Gastroesophageal sphincter (tissue), 3 donors: ENCODE measurements around the gene TNXB.

Experiments used
- EP300 ChIP-seq: sonication (generic); formaldehyde crosslinking; IDR thresholded peaks from one replicate; pipeline ENCODE4 v1.6.1; 2017; ENCODE audit warnings: antibody characterized with exemption, mild to moderate bottlenecking
- POLR2AphosphoS5 ChIP-seq: sonication (generic); formaldehyde crosslinking; IDR thresholded peaks from one replicate; pipeline ENCODE4 v1.6.1; 2017; ENCODE audit warnings: antibody characterized with exemption
- TF ChIP-seq, protein P1 (sequence below), 4 experiments: fragments of 200-600 bp in 2 of 4; fragments of 450-650 bp in 2 of 4; sonication (generic) in 1 of 4; IDR thresholded peaks; one replicate each; pipeline ENCODE4 v1.5.1; 2017 to 2019; ENCODE audit warnings: antibody characterized with exemption in 4 of 4, mild to moderate bottlenecking in 2 of 4, moderate library complexity in 2 of 4

DNA sequence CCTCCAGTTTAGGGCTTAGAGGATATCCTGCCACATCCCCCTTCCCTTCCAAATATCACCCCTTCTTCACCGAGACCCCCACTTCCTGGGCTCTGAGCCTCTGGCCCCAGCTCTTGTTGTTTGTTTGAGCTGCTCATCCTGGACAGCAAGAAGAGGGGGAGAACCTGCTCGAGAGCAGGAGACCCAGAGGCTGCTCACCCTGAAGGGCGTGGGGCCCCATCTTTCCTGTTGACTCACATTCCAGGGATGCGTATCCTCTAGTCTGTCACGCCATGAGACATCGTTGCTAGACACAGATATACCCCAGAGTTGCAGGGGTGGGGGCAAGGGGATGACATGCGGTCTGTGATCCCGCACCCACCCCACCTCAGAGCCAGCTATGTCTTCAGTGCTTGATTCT lies 5.7 kb upstream of the TNXB start:
- TF ChIP-seq, protein P1, sequence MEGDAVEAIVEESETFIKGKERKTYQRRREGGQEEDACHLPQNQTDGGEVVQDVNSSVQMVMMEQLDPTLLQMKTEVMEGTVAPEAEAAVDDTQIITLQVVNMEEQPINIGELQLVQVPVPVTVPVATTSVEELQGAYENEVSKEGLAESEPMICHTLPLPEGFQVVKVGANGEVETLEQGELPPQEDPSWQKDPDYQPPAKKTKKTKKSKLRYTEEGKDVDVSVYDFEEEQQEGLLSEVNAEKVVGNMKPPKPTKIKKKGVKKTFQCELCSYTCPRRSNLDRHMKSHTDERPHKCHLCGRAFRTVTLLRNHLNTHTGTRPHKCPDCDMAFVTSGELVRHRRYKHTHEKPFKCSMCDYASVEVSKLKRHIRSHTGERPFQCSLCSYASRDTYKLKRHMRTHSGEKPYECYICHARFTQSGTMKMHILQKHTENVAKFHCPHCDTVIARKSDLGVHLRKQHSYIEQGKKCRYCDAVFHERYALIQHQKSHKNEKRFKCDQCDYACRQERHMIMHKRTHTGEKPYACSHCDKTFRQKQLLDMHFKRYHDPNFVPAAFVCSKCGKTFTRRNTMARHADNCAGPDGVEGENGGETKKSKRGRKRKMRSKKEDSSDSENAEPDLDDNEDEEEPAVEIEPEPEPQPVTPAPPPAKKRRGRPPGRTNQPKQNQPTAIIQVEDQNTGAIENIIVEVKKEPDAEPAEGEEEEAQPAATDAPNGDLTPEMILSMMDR (IDR thresholded peaks at IDR 0.05): no peak
- TF ChIP-seq POLR2AphosphoS5: no peak
- TF ChIP-seq EP300: no peak
